ENCODE measurements around the gene FAN1.
"Not testable (repeated sequence)": the region's sequence is repeated elsewhere in the genome, so short reads cannot be mapped to it uniquely, and the experiment has no call there.

Gene FAN1

DNA sequence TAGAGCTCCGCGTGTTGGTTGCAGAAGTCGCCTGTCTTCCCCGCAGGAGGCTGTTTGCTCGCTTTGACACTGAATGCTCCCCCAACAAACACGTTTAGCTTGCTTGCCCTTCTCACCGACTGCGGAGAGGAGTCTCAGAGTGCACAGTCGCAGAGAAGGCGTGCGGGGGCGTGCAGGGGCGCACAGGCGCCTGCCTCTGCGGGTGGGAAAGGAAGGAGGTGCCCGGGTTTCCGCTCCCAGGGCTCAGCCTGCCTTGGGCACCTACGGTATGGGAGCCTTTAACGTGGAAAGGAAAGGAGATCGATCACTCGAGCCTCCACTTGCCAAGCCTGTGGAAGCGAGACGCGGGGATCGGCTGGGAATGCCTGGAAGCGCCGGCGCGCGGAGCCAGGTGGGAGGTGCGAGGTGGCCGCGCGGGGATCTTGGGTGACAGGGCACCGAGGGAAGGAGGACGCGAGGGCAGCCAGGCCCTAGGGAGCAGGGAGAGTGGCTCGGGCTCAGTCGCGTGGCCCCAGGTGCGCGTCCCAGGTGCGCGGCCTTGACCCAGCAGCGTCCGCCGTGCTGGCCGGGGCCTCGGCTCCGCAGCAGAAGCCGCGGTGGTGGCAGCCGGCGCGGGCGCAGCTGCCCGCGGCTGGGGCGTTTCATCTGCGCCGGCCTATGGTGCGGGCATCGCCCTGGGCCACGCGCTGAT, at the start of gene FAN1:
FAN1 (plus strand) TSS at position 419 of the 691 bp plus-strand sequence. CDS start 749 bp downstream, outside the sequence.
- peak; percentile 51 to 93 (median 83) for DNase-seq

DNA sequence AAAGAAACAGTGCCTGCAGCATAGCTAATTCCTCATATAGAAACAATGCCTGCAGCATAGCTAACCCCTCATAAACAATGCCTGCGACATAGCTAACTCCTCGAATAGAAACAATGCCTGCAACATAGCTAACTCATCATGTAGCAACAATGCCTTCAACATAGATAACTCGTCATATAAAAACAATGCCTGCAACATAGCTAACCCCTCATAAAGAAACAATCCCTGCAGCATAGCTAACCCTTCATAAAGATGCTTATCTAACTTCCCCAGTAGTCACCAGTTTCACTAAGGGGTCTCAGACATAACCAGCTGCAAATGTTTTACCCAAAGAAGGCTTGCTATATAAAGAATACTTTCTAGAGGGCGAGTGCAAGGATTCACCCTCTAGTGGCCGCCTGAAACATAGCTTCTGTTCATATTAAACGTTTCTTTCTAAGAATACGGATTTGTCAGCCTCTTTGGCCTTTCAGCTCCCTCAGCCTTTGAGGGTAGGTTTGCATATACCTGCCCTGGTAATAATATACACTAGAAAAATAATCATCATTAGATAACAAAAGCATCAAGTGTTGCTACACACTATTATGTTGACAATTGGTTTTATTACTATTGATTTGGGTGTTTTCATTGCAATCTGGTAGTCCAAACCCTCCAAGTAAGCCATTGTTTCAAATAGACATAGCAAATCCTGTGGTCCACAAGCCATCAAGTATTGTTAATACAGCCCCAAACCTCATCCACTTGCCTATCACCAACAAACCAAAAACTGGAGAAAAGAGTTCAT, 44.4 kb upstream of the FAN1 start:
- DNase-seq = no peak

DNA sequence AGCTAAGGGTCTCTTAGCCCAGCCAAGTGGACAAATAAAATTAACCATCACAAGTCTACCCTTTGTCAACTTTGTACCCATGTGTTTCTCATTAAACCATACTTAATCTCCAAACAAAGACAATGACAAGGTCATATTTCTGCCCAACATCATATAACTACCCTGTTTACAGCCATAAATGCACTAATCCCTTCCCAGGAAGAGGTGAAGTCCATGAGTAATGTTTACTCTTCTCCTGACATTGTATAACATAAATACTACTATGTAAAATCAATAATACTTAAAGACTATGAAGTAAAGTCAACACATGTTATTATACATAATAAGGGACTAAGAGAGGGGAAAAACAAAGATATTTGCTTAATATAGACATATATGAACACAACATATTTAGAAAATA, 38.5 kb upstream of the FAN1 start:
- no peak for DNase-seq

DNA sequence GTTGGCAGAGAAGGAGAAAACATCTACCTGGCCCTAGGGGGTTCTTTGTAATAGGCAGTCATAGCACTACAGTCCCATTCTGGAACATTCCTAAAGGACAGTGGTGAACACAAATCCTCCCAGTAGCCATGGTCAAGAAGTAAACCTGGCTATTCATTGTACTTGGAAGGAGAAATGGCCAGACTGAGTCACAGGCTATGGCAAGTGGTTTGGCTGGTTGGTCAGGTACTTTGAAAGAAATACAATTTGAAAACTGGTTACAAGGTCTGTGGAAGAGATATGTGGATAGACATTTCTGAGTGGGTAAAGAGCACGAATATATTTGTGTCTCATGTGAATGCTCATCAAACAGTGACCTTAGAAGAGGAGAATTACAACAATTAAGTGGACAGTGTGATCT, 33.0 kb upstream of the FAN1 start:
- no peak for DNase-seq

DNA sequence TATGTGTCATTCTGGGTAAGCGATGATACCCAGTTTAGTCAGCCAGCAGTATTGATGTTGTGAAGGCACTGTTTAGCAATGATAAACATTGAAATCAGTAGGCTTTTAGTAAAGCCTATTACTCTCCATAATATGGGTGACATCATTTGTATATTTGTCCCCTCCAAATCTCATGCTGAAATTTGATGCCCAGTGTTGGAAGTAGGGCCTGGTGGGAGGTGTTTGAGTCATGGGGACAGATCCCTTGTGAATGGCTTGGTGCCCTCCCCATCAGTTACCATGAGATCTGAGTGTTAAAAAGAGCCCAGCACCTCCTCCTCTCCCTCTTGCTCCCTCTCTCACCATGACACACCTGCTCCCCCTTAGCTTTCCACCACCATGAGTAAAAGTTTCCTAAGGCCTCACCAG, 31.4 kb upstream of the FAN1 start:
- no peak for DNase-seq

DNA sequence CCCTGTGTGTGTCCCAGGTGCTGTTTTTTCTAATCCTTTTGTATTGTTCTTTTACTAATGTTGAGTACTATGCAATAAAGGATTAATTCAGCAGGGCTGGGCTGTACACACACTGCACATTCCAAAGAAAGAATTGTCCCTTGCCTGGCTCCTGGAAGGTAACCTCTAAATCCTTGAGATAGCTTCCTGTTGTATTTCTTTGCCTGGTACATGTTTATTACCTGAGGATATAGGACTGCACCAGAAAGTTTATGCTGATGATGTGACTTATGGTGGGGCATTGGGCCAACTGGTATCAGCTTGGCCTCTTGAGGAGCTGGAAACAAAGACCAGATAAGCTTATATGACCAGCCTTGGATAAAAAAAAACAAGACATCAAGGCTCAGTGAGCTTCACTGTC, 26.6 kb upstream of the FAN1 start:
- no peak for DNase-seq

DNA sequence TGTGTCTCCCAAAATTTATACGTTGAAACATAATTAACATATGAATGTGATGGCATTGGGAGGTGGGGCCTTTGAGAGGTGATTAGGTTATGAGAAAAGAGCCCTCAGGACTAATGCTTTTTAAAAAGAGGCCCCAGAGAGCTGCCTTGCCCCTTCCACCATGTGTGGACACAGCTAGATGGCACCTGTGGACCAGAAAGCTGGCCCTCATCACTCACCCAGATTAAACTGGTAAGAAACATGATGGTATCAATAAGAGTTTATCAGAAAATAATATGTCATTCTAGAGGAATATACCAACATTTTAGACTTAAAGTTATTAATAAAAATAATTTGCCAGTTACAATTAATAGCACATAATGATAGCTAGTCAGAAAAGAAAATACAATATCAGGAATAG, 25.2 kb upstream of the FAN1 start:
- DNase-seq = peak in 1 of 51 donors; percentile 1

DNA sequence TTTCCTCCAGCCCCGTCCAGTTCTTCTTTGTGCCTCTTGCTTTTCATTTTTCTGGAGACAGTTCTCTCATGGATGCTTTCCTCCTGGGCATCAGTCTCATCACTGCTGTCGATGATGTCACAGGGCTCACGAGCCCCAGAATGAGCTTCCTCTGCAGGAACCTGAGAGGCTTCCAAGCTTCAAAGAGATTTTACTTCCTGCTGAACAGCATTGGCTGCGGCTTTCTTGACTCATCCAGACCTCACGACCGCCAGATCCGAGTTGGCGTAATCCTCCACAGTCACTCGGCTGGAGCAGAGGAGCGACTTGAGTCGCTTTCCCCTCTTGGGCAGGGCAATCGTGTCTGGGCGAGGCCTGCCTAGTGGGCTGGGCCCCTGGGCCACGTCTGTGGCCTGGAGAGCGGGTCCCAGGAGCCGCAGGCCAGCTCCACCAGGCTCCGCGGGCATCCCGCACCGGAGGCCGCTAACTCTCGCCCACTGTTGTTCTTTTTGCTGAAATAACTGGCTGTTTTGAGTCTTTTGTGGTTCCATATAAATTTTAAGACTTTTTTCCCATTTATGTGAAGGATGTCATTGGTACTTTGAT, 20.8 kb upstream of the FAN1 start:
- DNase-seq = no peak

DNA sequence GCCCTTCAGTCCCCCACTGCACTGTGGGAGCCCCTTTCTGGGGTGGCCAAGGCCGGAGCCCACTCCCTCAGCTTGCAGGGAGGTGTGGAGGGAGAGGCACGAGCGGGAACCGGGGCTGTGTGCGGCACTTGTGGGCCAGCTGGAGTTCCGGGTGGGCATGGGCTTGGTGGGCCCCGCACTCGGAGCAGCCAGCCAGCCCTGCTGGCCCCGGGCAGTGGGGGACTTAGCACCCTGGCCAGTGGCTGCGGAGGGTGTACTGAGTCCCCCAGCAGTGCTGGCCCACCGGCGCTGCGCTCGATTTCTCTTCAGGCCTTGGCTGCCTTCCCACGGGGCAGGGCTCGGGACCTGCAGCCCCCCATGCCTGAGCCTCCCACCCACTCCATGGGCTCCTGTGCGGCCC, 20.0 kb upstream of the FAN1 start:
- DNase-seq = not testable (repeated sequence)

DNA sequence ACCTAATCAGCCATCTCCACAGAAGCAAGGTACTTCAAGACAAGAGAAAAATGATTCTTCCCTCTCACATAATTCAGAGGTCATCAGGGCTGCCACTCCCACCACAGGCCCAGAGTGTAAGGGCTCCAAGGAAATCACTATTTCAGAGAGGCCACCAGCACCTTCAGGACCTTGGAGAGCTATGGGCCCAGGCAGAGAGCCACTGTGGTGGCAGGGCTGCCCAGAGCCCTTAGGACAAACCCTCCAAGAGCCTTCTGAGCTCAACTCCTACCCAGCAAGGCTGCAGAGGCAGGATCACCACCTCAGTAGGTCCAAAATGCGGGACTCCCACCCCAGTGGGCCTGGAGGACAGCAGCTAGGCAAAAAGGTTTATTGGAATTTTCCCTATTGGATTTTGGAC, 17.9 kb upstream of the FAN1 start:
- DNase-seq = no peak

DNA sequence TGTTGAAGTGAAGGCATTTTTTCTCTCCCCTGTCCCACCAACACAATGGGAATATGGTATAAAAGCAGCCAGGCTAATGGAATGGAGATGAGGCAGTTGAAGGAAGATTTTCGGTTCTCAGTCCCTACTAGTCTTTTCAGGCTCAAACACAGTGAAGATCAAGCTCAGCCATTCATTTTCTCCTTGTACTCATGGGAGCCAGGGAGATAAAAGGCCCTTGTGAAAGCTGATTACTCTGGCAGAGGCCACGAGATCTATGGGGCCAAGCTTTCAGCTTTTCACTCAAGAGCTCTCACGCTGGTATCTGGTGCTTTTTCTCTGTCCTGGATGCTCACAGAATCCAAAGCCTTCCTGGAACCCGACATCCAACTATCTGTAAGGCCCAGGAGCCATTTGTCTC, 14.5 kb upstream of the FAN1 start:
- DNase-seq = peak in 14 of 51 donors; percentile 8 to 48 (median 24)

DNA sequence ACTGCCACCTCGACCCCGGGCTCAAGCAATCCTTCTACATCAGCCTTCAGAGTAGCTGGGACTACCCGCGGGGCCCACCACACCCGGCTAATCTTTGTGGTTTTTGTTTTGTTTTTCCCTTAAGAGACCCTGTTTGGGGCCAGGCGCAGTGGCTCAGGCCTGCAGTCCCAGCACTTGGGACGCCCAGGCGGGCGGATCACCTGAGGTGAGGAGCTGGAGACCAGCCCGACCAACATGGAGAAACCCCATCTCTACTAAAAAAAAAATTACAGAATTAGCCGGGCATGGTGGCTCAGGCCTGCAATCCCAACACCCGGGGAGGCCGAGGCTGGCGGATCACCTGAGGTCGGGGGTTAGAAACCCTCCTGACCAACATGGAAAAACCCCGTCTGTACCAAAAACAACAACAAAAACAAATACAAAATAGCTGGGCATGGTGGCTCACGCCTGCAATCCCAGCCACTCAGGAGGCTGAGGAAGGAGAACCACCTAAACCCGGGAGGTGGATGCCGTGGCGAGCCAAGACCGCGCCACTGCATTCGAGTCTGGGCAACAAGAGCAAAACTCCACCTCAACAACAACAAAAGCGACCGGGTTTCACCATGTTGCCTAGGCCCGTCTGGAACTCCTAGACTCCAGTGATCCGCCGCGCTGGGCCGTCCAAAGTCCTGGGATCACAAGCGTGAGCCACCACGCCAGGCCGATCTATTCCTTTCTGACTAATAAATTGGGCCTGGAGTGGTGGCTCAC, 8.1 kb upstream of the FAN1 start:
- no peak for DNase-seq

DNA sequence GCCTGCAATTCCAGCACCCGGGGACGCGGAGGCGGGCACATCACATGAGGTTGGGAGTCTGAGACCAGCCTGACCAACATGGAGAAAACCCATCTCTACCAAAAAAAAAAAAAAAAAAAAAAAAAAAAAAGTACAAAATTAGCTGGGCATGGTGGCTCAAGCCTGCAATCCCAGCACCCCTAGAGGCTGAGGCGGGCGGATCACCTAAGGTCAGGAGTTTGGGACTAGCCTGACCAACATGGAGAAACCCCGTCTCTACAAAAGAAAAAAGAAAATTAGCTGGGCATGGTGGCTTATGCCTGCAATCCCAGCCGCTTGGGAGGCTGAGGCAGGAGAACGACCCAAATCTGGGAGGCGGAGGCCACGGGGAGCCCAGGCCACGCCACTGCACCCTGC, 7.5 kb upstream of the FAN1 start:
- DNase-seq = no peak

DNA sequence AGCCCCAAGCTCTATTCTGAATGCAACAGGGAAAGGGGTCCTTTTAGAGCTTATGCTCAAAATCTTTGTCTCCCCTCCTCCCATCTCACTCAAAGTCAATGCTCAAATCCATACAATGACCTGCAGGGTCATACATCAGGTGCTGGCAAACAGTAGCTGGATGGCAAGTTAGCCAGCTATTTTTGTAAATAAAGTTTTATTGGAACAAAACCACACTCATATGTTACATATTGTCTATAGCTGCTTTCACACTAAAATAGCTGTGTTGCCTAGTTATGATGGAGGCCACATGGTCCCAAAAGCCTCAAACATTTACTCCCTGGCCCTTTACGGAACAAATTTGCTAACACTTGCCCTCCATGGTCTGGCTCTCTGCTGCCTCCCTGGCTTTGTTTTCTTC, 1.8 kb upstream of the FAN1 start:
- DNase-seq = no peak

DNA sequence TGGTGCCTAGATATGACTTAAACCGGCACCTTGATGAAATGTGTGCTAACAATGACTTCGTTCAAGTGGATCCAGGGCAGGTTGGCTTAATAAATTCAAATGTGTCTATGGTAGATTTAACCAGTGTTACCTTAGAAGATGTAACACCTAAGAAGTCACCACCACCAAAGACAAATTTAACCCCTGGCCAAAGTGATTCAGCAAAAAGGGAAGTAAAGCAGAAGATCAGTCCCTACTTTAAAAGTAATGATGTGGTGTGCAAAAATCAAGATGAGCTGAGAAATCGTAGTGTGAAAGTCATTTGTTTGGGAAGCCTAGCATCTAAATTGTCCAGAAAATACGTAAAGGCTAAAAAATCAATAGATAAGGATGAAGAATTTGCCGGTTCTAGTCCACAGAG, 1.1 kb downstream of the FAN1 start:
- no peak for DNase-seq

DNA sequence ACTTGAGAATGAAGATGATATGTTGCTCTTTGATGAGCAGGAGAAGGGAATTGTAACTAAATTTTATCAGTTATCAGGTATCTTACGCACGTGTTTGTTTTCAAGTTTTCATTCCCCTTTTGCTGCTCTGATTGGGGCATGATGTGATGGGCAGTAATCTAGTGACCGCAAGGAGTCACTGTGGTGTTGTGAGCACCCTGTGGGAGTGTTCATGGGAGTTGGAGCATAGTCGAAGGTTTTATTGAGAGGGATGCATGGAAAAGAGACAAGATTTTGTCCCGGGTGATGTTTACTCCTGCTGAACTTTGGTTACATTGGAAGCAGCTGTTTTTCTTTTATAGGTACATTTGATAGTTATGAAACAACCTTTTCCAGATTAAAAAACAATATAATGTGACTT, 2.1 kb downstream of the FAN1 start:
- DNase-seq = no peak

DNA sequence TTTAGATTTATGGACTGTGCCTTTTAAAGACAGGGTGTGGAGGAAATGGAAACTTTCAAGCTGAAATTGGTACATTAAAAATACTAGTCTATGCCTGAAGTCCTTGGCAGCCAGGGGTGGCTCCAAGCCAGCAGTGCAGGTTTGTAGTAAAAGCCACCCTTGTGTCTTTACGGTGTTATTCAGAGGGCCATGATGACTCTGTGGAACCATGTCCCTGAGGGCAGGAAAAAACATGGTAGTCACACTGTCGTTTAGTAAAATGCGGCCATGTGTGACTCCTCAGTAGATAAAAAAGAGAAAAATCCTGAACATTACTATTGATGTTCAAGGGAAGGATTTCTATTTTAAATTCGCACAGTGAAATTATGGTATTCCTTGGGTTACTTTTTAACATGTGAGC, 2.7 kb downstream of the FAN1 start:
- DNase-seq = no peak

DNA sequence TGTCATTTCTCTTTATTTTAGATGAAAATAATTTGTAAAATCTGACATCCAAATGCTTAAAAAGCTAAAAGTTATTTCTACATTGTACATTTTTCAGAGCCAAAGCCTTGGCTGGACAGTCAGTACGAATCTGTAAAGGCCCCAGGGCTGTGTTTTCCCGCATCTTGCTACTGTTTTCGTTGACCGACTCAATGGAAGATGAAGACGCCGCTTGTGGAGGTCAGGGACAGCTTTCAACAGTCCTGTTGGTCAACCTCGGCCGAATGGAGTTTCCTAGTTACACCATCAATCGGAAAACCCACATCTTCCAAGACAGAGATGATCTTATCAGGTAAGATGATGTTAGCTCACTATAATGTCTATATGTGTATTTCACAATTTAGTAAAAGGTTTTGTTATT, 10.0 kb downstream of the FAN1 start:
- no peak for DNase-seq

DNA sequence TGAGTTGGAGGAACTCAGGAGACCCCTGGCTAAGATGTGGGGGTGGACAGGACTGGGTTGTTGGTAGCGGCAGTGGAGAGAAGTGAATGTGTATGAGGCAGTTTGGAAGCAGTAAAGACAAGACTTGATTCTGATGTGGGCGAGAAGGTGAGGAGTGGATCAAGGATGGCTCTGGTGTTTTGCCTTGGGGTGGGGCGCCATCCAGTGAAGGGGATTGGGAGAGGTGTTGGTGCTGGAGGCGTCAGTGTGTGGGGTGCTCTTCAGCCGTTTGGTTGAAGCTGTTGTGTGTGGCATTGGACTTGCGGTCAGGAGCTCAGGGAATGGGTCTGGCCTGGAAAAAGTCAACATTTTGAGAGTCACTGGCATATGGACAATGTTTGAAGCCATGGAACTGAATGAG, 13.3 kb downstream of the FAN1 start:
- DNase-seq = no peak

DNA sequence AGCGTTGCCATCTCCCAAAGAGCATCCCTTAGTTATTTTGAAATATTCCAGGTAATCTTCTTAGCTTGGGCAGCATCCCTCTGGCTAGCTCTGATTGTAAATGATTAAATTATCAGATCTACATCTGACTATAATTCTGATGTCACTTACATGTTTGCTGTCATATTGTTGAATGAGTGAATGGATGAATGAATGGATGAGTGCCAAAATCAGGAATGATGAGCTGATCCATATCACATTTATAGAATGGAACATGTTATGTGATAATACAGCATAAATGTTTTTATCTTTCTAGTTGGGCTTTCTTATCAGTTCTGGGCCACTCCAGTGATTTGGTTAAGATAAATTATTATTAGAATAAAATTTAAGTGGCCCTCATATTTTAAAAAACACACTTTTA, 14.0 kb downstream of the FAN1 start:
- DNase-seq = no peak

DNA sequence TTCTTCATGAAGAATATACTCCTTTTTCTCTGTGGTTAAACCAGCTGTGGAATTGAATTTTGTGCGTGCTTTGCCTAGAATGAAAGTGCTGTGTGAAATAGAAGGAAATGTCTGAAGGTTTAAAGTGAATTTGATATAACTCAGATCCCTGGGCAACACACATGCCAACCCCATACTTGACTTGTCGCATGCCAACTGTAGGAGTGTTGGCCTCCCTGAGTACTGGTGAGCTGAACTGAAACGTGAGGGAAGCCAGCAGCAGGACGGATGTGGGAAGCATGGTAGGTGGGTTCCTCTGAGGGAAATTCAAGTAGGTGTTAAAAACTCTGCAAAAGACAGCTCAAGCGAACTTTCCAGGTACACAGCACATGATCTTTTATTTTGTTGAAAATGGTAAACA, 14.7 kb downstream of the FAN1 start:
- no peak for DNase-seq

DNA sequence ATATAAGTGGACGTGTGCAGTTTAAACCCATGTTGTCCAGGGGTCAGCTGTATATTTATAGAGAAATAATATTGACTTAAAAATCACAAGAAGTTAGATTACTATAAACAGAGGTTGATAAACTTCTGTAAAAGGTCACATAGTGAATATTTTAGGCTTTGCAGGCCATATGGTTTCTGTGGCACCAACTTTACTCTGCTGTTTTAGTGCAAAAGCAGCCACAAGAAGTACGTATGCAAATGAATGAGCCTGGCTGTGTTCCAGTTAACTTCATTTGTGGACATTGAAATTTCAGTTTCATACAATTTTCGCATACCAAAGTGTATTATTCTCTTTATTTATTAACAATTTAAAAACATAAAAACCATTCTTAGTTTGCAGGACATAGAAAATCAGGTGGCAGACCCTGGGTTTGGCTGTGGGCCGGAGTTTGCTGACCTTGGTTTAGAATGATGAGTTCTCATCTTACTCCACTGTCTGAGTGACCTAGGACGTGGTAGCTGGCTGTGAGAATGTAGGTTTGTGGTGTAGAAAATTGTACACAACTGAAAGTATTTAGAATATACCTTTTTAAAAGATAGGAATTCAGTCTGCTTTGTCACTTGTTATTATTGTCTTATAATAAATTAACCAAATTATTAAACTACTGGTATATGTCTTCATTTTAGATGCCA, 16.3 kb downstream of the FAN1 start:
- no peak for DNase-seq
